ENCODE measurements around the gene ITPKC.

Gene ITPKC

GRCh38 chr19:40739030-40739839 lies 22.3 kb downstream of the ITPKC start:
- DNase-seq = no peak

- peak in 2 of 51 donors; percentile 16 to 47 for DNase-seq
Observed at GRCh38 chr19:40739871-40740703, 23.2 kb downstream of the ITPKC start.

GRCh38 chr19:40740747-40741146 lies 23.8 kb downstream of the ITPKC start:
- peak in 28 of 51 donors; percentile 3 to 83 (median 52) for DNase-seq

DNA sequence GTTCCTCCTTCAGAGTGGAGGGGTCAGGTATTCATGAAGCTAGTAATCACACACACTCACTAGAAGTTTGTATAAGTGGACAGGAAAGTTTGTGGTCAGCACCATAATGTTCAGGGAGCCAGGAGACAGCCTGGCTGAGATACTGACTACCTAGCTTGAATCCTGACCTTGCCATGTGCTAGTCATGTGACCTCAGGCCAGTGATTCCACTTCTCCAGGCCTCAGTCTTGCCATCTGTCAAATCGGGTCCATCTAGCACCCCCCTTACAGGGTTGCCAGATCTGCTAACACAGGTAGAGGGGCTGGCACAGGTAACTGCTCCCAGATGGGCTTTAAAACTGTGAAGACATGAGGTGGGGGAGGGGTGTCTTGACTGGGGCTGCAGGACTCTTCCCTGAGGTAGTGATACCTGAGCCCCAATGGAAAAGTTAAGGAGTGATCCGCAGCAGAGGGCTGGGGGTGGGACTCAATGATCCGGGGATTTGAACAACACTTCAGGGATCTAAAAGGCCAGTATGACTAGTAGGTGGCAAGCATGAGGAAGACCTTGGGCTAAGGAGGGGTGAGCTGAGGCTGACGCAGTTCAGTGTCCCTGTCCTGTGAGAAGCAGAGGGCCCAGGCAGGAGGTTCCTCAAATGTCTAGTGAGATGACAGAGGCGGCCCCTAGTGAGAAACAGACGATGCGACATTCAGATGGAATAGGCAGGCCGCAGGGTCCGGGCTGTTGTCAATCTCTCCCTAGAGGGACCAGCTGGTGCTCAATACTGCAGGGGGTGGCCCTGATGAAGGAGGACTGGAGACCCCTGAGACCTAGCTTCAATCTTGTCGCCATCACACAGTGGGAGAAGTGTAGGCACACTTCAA lies 24.8 kb downstream of the ITPKC start:
- no peak for DNase-seq

DNA sequence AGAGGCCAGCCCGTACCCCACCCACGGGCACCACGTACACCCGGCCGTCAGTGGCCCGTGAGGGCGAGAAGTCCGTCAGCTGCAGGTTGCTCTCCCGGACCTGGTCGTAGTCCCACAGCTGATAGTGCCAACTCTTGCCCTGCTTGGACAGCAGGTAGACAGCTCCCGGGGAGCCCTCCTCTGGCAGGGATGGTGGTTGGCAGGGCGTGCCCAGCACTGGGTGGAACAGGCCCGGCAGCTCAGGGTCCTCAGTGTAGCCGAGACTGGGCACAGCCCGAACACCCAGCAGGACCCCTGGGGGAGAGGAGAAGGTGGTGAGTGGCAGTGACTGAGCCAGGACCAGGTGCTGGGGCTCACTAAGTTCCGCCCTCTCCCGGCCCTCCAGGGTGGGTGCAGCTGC lies 25.6 kb downstream of the ITPKC start:
- no peak for DNase-seq

DNA sequence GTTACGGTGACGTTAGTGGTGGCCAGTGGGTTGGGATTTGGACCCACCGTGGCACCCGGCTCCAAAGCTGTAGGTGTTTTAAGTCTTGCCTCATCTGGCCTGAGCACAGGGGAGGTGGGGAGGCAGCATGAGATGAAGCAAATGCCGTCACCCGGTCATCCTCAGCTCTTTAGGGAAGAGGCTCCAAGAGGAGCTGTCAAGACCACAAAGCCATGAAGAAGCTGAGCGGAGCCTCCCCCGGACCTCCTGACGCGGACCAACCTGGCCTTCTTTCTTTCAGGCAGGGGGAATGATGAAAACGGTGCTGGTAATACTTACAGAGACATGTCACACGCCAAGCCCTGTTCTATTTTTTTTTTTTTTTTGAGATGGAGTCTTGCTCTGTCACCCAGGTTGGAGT lies 26.0 kb downstream of the ITPKC start:
- no peak for DNase-seq

GRCh38 chr19:40743926-40744325 lies 27.0 kb downstream of the ITPKC start:
- no peak for DNase-seq

DNA sequence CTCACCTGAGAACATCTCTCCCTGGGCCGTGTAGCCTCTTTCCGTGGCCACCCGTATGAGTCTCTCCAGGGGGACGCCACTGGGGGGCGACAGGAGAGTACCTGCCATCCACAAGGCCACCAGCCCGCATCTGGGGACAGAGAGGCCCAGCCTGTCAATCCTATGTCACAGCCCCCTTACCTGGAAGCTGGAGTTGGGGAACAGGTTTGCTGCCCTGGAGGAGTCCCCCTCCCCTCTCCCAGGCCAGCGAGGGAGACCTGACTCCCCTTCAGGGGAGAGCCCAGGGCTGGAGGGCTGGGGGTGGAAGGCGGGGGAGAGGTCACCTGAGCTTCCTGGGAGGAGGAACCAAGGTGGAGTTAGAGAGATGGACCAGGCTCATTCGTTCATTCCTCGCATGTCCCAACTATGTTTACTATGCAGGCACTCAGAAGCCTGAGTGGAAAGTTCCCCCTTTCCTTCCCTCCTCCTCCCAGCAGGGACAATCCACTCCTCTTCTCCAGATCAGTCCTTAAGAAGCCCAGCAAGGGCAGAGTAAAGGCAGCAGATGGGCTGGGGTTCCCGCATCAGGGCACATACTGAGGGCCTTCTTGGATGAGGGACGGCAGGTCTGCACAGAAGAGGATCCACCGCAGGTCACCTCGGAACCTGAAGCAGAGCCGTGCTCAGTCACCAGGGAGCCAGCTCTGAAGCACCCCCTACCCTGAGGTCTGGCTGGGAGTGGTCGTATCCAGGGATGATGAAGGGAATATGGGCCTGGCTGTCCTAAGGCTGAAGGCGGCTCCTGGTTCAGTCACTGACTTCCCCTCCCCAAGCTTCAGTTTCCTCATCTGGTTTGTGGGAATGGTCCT lies 27.9 kb downstream of the ITPKC start:
- DNase-seq = no peak

DNA sequence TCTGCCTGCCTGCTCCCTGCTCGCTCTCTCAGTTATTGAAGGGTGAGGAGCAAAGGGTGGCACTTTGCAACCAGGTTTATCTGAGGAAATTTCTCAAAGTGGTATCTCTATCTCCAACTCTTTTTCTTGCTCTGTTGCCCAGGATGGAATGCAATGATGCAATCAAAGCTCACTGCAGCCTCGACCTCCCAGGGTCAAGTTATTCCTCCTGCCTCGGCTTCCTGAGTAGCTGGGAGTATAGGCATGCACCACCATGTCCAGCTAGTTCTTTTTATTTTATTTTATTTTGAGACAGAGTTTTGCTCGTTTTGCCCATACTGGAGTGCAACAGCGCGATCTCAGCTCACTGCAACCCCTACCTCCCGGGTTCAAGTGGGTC lies 28.5 kb downstream of the ITPKC start:
- DNase-seq = no peak

DNA sequence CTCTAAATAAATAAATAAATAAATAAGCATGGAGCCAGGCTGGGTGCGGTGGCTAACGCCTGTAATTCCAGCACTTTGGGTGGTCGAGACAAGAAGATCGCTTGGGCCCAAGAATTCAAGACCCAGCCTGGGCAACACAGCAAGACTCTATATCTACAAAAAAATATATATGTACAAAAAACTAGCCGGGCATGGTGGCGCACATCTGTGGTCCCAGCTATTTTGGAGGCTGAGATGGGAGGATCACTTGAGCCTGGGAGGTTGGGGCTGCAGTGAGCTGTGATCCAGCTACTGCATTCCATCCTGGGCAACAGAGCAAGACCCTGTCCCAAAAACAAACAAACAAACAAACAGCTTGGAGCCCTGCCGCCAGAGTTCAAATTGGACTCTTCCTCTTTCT lies 30.6 kb downstream of the ITPKC start:
- no peak for DNase-seq

DNA sequence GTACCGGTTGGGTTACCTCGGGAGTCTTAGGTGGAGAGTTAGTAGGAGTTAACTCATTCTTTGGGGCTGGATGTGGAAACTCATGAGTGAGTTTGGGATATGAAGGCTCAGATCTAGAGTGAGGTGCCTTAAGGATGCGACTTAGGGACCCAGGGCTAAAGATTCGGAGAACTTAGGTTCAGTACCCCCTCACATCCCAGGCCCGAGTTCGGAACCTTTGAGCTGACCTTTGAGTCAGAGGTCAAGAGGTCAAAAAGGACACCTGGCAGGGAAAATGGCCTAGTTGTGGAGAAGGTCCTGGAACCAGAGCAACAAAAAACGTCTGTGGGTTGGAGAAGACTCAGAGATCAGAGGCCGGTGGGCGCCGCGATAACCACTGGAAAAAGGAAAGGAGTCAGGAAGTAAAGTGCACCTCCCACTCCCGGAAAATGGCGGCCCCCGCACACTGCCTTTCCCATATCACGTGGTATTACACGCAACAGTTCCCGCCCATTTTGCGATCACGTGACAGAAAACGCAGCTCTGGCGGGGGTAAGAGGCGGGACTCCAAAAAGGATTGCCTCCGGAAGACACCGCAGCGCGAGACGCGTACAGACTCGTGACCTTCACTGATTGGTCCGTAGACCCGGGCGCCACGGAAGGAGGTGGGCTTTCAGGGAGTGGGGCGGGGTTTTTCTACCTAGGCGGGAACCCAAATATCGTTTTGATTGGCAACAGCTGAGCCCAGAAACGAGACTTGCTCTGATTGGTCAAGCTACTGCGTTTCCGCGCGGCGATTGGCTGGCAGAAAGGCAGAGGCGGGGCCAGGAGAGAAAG lies 33.4 kb downstream of the ITPKC start, which contains the start of gene ACTMAP:
ACTMAP (minus strand) TSS at position 420 of the 816 bp plus-strand sequence. CDS start 674 bp downstream, outside the sequence.
- peak; percentile 97 to 100 (median 100) for DNase-seq

- DNase-seq = peak in 49 of 51 donors; percentile 89 to 100 (median 97)
Observed at GRCh38 chr19:40750874-40751537, 34.1 kb downstream of the ITPKC start, which contains the start of gene SNRPA. SNRPA (plus strand) TSS chr19:40751203; CDS start chr19:40751409, 206 bp downstream.

- DNase-seq = no peak
Observed at GRCh38 chr19:40752257-40752781, 35.4 kb downstream of the ITPKC start.

- DNase-seq = peak in 1 of 51 donors; percentile 29
Observed at GRCh38 chr19:40754611-40755247, 37.8 kb downstream of the ITPKC start.

DNA sequence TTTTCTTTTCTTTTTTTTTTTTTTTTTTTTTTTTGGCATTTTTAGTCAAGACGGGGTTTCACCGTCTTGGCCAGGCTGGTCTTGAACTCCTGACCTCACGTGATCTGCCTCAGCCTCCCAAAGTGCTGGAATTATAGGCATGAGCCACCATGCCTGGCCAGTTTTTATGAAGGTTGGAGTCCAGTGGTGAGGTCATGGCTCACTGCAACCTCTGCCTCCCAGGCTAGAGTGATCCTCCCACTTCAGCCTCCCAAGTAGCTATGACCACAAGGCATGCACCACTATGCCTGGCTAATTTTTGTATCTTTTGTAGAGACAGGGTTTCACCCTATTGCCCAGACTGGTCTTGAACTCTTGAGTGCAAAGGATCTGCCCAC lies 38.3 kb downstream of the ITPKC start:
- no peak for DNase-seq

DNA sequence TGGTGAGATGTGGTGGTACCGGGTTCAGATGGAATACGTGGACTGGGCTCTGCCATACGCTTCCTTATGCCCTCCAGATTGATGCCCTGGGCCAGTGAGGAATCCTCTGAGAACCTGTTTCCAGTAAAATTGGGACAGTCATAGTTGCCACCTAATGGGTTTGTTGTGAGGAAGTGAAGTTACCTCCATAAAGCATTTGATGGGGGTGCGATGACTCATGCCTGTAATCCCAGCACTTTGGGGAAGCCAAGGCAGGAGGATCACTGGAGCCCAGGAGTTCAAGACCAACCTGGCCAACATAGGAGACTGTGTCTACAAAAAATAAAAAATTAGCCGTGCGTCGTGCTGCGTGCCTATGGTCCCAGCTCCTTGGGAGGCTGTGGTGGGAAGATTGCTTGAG lies 38.9 kb downstream of the ITPKC start:
- DNase-seq = no peak

GRCh38 chr19:40756502-40757110 lies 39.7 kb downstream of the ITPKC start:
- DNase-seq = no peak

- DNase-seq = no peak
Observed at GRCh38 chr19:40758491-40758890, 41.6 kb downstream of the ITPKC start.
